IPS DF 6.9 (cell line): ENCODE results near the gene TSPY1.
"Not testable (repeated sequence)": the region's sequence is repeated elsewhere in the genome, so short reads cannot be mapped to it uniquely, and the experiment has no call there.

ENCODE experiments used
- DNase-seq: peaks from one replicate; pipeline ENCODE4 v3.0.0-alpha.2; 2013; ENCODE audit warnings: low read depth, low spot score
- H3K27ac ChIP-seq: one replicate; pipeline ENCODE4 v1.5.1; 2013; ENCODE audit warnings: low read length, control low read depth
- H3K27me3 ChIP-seq: 2 replicates; pipeline ENCODE4 v1.6.1; 2013; ENCODE audit warnings: mild to moderate bottlenecking, low read length; ENCODE audit not compliant: control insufficient read depth, insufficient read depth
- H3K36me3 ChIP-seq: 2 replicates; pipeline ENCODE4 v1.6.1; 2013; ENCODE audit warnings: low read length; ENCODE audit not compliant: control insufficient read depth, insufficient read depth
- H3K4me1 ChIP-seq: 2 replicates; pipeline ENCODE4 v1.6.1; 2013; ENCODE audit warnings: low read length; ENCODE audit not compliant: control insufficient read depth, insufficient read depth
- H3K4me3 ChIP-seq: 2 replicates; pipeline ENCODE4 v1.5.1; 2013; ENCODE audit warnings: mild to moderate bottlenecking, low read length
- H3K9me3 ChIP-seq: 2 replicates; pipeline ENCODE4 v1.6.1; 2013; ENCODE audit warnings: low read length, inconsistent platforms; ENCODE audit not compliant: control insufficient read depth, insufficient read depth
- WGBS: extraction: QIAGEN DNeasy Blood & Tissue Kit; methylation state at CpG from one replicate; pipeline ENCODE4 v1.1.7; 2013; ENCODE audit warnings: mixed read lengths, missing lambda C conversion rate; ENCODE audit not compliant: insufficient read length, insufficient coverage; 5-methylcytosine and 5-hydroxymethylcytosine counted together

The TSPY1 gene

DNA sequence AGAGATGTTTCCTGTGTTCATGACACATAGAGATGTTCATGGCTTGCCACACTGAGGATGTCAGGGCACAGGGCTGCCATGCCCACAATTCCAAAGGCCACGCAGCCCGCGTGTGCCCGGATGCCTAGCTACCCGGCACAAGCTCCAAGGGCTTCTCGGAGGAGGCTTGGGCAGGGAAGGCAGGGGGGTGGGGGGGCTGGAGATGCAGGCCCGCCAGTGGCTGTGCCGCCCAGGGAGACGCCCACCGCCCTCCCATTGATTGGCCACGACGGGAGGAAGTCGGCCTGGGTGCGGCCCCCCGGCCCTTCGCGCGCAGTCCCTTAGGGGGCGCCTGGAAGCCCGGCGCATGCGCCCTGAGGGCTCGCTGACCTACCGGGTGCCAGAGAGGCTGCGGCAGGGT lies at the start of gene TSPY1:
Gene TSPY1 (plus strand): TSS at position 301 of the 400 bp plus-strand sequence. CDS start 46 bp downstream, at position 347.
- H3K27me3 ChIP-seq, H3K27ac ChIP-seq, DNase-seq, H3K4me1 ChIP-seq, H3K4me3 ChIP-seq, H3K36me3 ChIP-seq, H3K9me3 ChIP-seq: not testable (repeated sequence)
- WGBS: no CpG with 5 or more reads among the region's 25 CpGs

- not testable (repeated sequence) for H3K9me3 ChIP-seq, H3K27ac ChIP-seq, H3K4me3 ChIP-seq, H3K4me1 ChIP-seq, DNase-seq, H3K27me3 ChIP-seq, H3K36me3 ChIP-seq
- no CpG with 5 or more reads among the region's 26 CpGs for WGBS
These were observed 20.2 kb downstream of the TSPY1 start, which contains the start of gene TSPY9 for GRCh38 chrY:9486967-9487366. Gene TSPY9, plus strand, starts transcription at chrY:9487267. Its CDS starts 46 bp downstream, at chrY:9487313.

DNA sequence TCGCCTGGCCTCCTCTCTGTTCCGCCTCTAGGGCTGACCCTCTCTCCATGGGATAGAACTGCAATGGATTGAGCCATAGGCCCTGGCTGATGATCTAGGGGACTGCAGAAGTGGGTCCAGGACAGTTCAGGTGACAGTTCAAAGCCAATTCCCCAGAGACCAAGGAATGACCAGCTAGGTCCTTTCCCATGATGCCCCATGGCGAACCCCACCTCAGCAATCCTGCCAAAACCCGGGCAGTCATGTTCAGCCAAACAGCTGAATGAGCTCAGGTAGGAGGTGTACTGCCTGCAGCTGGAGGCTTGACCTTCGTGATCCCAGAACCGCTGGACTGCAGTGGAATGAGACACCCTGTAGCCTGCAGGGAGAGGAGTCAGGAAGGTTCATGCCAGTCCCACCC lies 37.6 kb downstream of the TSPY1 start:
- H3K4me1 ChIP-seq, H3K27ac ChIP-seq, H3K4me3 ChIP-seq, DNase-seq, H3K36me3 ChIP-seq, H3K27me3 ChIP-seq, H3K9me3 ChIP-seq: not testable (repeated sequence)
- WGBS: no CpG with 5 or more reads among the region's 6 CpGs

DNA sequence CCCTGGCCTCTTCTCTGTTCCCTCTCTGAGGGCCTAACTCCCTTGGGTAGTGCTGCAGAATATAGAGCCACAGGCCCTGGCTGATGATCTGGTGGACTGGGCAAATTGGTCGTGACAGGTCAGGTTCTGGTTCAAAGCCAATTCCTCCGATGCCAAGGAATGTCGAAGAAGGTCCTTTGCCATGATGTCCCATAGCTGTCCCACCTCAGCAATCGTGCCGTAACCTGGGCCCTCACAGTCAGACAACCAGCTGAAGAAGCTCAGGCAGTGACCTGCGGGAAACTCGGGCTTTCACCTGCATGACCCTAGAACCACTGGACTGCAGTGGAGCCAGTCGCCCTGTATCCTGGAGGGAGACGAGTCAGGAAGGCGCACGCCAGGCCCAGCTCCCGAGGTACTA lies 49.5 kb downstream of the TSPY1 start:
- not testable (repeated sequence) for H3K9me3 ChIP-seq, H3K4me3 ChIP-seq
- no CpG with 5 or more reads among the region's 12 CpGs for WGBS

More for the DNA sequence above, 49.5 kb downstream of the TSPY1 start:
- not testable (repeated sequence) for H3K4me1 ChIP-seq, DNase-seq, H3K36me3 ChIP-seq, H3K27ac ChIP-seq, H3K27me3 ChIP-seq
